ENCODE data around the gene CALHM3.

The CALHM3 gene

GRCh38 chr10:103445366-103445765, 33.7 kb downstream of the CALHM3 start:
- DNase-seq (no peak), ATAC-seq (ENCODE audit: insufficient read depth, low read depth) (no peak)
- Histone ChIP-seq H3K36me3 (ENCODE audit: insufficient read depth, low read length) (peaks cover 92% of the 10 kb centered on the region), H3K4me1 (ENCODE audit: insufficient read depth, low read length) (peaks cover 6% of the 10 kb centered on the region), H4K20me1 (ENCODE audit: insufficient read depth, low read length) (peaks cover 13% of the 10 kb centered on the region; the same call in 1 of the 2 replicates), H3K27ac (ENCODE audit: low read length) (no peak overlapping the region), H3K4me2 (ENCODE audit: insufficient read depth, low read length) (no peak overlapping the region), H3K4me3 (ENCODE audit: low read depth in 1 of 2, low read length in 2 of 2) (no peak overlapping the region), H3K79me2 (ENCODE audit: insufficient read depth, low read length) (no peaks in the 10 kb centered on the region), H2AFZ (ENCODE audit: low read depth, low read length) (no peak overlapping the region), H3K27me3 (ENCODE audit: insufficient read depth, low read length, poor library complexity) (no peaks in the 10 kb centered on the region), H3K9me3 (ENCODE audit: insufficient read depth, low read length, severe bottlenecking) (no peaks in the 10 kb centered on the region), H3K9ac (ENCODE audit: low read depth, low read length) (no peak overlapping the region)
- TF ChIP-seq CTCF (IDR thresholded peaks at IDR 0.05; ENCODE audit: borderline replicate concordance, extremely low read depth, low read length, poor library complexity, severe bottlenecking), result no peak
- TF ChIP-seq EZH2 (IDR thresholded peaks at IDR 0.05; ENCODE audit: borderline replicate concordance, low read depth, low read length, severe bottlenecking), result no peak

GRCh38 chr10:103444478-103444877, 34.6 kb downstream of the CALHM3 start:
- no peak overlapping the region for H3K27ac ChIP-seq (ENCODE audit: low read length)
- no peaks in the 10 kb centered on the region for H3K9me3 ChIP-seq (ENCODE audit: insufficient read depth, low read length, severe bottlenecking)
- H3K27me3 ChIP-seq (ENCODE audit: insufficient read depth, low read length, poor library complexity), result no peaks in the 10 kb centered on the region
- DNase-seq (no peak), ATAC-seq (ENCODE audit: insufficient read depth, low read depth) (no peak)
- H3K4me2 ChIP-seq (ENCODE audit: insufficient read depth, low read length), result no peak overlapping the region
- H3K79me2 ChIP-seq (ENCODE audit: insufficient read depth, low read length), result no peaks in the 10 kb centered on the region
- no peak overlapping the region for H2AFZ ChIP-seq (ENCODE audit: low read depth, low read length)
- H3K4me1 ChIP-seq (ENCODE audit: insufficient read depth, low read length), result no peaks in the 10 kb centered on the region
- H4K20me1 ChIP-seq (ENCODE audit: insufficient read depth, low read length), result peaks cover 10% of the 10 kb centered on the region; the same call in 1 of the 2 replicates
- no peak for TF ChIP-seq EZH2 (IDR thresholded peaks at IDR 0.05; ENCODE audit: borderline replicate concordance, low read depth, low read length, severe bottlenecking)
- no peak for TF ChIP-seq CTCF (IDR thresholded peaks at IDR 0.05; ENCODE audit: borderline replicate concordance, extremely low read depth, low read length, poor library complexity, severe bottlenecking)
- H3K4me3 ChIP-seq (ENCODE audit: low read depth in 1 of 2, low read length in 2 of 2), result no peak overlapping the region
- H3K36me3 ChIP-seq (ENCODE audit: insufficient read depth, low read length), result peaks cover 92% of the 10 kb centered on the region
- no peak overlapping the region for H3K9ac ChIP-seq (ENCODE audit: low read depth, low read length)

- Histone ChIP-seq H4K20me1 (ENCODE audit: insufficient read depth, low read length) (peaks cover 8% of the 10 kb centered on the region; the same call in 1 of the 2 replicates), H3K4me1 (ENCODE audit: insufficient read depth, low read length) (no peaks in the 10 kb centered on the region), H3K27me3 (ENCODE audit: insufficient read depth, low read length, poor library complexity) (no peaks in the 10 kb centered on the region), H3K4me2 (ENCODE audit: insufficient read depth, low read length) (no peak overlapping the region), H3K36me3 (ENCODE audit: insufficient read depth, low read length) (peaks cover 93% of the 10 kb centered on the region), H2AFZ (ENCODE audit: low read depth, low read length) (no peak overlapping the region), H3K9me3 (ENCODE audit: insufficient read depth, low read length, severe bottlenecking) (no peaks in the 10 kb centered on the region), H3K79me2 (ENCODE audit: insufficient read depth, low read length) (no peaks in the 10 kb centered on the region), H3K9ac (ENCODE audit: low read depth, low read length) (no peak overlapping the region), H3K4me3 (ENCODE audit: low read depth in 1 of 2, low read length in 2 of 2) (no peak overlapping the region), H3K27ac (ENCODE audit: low read length) (no peak overlapping the region)
- DNase-seq (no peak), ATAC-seq (ENCODE audit: insufficient read depth, low read depth) (no peak)
- TF ChIP-seq EZH2 (IDR thresholded peaks at IDR 0.05; ENCODE audit: borderline replicate concordance, low read depth, low read length, severe bottlenecking) (no peak), CTCF (IDR thresholded peaks at IDR 0.05; ENCODE audit: borderline replicate concordance, extremely low read depth, low read length, poor library complexity, severe bottlenecking) (no peak)
Measured at GRCh38 chr10:103443475-103444185, 35.4 kb downstream of the CALHM3 start.

Data from DND-41 (cell line).